ENCODE data around the gene ERGIC3.

DNA sequence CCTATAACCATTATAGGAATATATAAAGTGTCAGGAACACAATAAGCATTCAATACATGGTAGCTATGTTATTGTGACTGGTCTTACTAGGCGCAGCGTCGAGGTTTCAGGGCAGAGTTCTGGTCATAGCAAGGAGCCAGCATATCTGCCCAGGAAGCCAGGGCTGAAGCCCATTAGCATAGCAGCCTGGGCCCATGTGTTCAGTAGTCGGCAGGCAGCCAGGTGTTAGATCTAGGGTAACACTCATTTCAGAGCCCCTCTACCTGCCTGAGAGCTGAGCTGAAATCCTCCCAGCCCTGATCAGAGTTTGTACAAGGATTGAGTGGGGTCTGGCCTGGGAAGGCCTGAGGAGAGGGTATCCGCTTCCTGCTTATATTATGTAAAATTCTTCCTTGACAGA is 44.6 kb upstream of the ERGIC3 start:
- no peak for TF ChIP-seq POLR2A (IDR thresholded peaks at IDR 0.05; ENCODE audit: low read depth, low read length)
- TF ChIP-seq POLR2AphosphoS5 (IDR thresholded peaks at IDR 0.05; ENCODE audit: low read depth, low read length): no peak
- TF ChIP-seq TAF1 (IDR thresholded peaks at IDR 0.05; ENCODE audit: borderline replicate concordance, low read depth, low read length): no peak

Data from GM12892 (cell line).